GM12892 (cell line): Measurements from ENCODE around the gene SDK1.

Source experiments
- POLR2AphosphoS5 ChIP-seq: IDR thresholded peaks from 2 replicates; pipeline ENCODE4 v1.6.1; 2011; ENCODE audit warnings: low read depth, low read length, control low read depth
- TAF1 ChIP-seq: IDR thresholded peaks from 2 replicates; pipeline ENCODE4 v1.6.1; 2011; ENCODE audit warnings: low read depth, mild to moderate bottlenecking, control low read depth, low read length, borderline replicate concordance

DNA sequence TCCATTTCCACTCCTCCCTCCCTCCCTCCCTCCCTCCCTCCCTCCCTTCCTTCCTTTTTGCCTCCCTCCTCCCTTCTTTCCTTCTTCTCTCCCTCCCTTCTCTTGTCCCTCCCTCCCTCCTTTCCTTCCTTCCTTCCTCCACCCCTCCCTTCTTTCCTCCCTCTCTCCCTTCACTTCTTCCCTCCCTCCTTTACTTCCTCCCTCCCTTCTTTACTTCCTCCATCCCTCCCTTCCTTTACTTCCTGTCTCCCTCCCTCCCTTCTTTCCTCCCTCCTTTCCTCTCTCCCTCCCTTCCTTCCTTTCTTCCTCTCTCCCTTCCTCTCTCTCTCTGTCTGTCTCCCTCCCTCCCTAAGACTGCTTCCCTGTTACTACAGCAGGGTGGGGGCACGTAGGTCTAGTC lies 782.5 kb downstream of the SDK1 start:
- TF ChIP-seq TAF1 (no peak), POLR2AphosphoS5 (no peak)
